GM13976 (cell line): ENCODE measurements around the gene SCUBE2.

ENCODE experiments used
- DNase-seq: peaks from one replicate; pipeline ENCODE4 v3.0.0; 2012; ENCODE audit warnings: low spot score
- in situ Hi-C: fragments of 300-500 bp; cut with MboI; formaldehyde crosslinking; loops from one replicate; pipeline ENCODE4 v1.12.0; 2022; ENCODE audit warnings: low sequenced_read_pairs, mixed read lengths, inconsistent platforms; ENCODE audit not compliant: unreplicated experiment
- TF ChIP-seq, protein P1 (sequence below): IDR thresholded peaks from 2 replicates; pipeline ENCODE4 v1.5.1; 2012; ENCODE audit warnings: borderline replicate concordance, mild to moderate bottlenecking; ENCODE audit not compliant: insufficient read depth; ENCODE audit errors: extremely low read depth, missing control alignments, control extremely low read depth

The SCUBE2 gene

DNA sequence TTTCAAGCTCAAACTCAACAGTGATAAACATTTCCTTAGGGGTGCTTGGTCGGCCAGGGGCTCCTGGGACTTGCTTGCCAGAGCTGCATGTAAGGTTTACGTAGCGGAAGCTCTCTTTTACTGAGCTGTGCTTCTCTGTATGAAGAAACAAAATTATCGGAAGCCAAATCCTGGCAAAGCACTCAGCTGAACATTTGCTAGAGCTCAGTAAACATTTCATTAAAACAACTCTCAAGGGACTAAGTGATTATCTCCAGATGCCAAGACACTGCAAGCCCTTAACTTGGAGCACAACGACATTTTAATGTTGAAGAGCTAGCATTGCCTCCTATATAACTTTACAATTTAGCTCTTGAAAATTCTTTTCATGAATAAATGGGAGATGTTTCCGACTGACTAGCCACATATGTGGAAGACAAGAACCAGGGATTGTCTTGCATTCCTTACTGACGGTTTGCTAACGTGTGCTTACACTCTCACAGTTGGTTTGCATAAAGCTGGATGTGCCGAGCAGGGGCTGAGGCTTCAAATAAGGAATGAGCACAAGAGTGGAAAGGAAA, 43.4 kb downstream of the SCUBE2 start:
- DNase-seq = no peak
- in situ Hi-C loops = no loop called here
- TF ChIP-seq, protein P1, sequence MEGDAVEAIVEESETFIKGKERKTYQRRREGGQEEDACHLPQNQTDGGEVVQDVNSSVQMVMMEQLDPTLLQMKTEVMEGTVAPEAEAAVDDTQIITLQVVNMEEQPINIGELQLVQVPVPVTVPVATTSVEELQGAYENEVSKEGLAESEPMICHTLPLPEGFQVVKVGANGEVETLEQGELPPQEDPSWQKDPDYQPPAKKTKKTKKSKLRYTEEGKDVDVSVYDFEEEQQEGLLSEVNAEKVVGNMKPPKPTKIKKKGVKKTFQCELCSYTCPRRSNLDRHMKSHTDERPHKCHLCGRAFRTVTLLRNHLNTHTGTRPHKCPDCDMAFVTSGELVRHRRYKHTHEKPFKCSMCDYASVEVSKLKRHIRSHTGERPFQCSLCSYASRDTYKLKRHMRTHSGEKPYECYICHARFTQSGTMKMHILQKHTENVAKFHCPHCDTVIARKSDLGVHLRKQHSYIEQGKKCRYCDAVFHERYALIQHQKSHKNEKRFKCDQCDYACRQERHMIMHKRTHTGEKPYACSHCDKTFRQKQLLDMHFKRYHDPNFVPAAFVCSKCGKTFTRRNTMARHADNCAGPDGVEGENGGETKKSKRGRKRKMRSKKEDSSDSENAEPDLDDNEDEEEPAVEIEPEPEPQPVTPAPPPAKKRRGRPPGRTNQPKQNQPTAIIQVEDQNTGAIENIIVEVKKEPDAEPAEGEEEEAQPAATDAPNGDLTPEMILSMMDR = no peak

DNA sequence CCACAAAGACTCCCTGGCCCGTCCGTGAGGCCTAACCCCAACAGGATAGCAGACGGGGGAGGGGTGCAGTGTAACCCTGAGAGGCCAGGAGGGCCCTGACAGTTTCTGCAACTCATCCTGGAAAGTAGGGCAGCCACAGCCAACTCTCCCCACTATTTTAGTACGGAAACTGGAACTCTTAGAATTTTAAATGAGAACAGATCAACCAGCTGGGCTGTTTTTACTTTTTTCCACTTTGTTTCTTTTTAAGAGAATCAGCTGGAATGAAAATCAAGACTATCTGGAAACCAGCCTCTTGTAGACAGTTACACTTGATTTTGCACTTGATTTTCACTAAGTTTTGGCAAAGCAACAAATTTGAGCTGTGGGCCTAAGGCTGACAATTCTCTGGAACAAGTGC, 44.9 kb downstream of the SCUBE2 start:
- DNase-seq = no peak
- in situ Hi-C loops = no loop called here
- TF ChIP-seq, protein P1 = no peak

DNA sequence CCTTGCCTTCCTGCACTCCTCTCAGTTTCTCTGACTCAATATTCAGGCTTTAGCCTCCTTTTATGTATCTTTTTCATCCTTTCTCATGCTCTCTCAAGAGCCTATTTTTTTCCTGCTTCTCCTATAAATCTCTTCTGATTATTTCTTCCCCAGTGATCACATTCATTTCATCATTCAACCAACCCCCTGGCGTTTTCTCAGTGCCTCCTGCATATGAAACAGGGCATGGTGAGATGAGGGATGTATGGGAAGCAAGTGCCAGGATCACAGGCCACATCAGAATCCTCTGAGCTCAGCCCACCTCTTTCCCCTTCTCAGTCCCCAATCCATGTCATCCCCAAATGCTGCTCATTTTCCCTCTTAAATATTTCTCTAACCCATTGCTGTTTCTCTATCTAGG, 48.9 kb downstream of the SCUBE2 start:
- no peak for DNase-seq
- in situ Hi-C loops = no loop called here
- TF ChIP-seq, protein P1 = no peak

DNA sequence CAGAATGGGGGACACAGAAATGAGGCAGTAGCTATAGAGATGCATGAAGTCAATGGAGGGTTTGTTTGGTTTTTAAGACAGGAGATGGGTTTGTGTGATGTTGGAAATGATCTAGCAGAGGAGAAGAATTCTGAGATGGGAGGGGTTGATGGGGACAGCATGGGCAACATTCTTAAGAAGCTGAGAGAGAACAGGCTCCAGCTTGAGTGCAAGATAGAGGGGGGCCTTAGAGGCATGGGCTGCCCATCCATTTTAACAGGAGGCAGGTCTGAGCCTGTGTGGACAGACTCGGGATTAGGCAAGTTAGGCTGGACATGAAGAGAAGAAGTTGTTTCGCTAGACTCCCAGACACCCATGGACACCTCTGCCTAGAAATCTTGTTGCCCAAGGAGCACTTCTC, 49.7 kb downstream of the SCUBE2 start:
- TF ChIP-seq, protein P1 = no peak
- in situ Hi-C loops = no loop called here
- DNase-seq = no peak

DNA sequence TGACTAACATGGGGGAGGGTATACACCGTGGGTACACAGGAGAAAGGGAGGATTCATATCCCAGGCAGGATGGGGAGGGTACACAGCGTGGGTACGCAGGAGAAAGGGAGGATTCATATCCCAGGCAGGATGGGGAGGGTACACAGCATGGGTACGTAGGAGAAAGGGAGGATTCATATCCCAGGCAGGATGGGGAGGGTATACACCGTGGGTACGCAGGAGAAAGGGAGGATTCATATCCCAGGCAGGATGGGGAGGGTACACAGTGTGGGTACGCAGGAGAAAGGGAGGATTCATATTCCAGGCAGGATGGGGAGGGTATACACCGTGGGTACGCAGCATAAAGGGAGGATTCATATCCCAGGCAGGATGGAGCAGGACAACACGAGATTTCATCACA, 51.0 kb downstream of the SCUBE2 start:
- TF ChIP-seq, protein P1 = no peak
- in situ Hi-C loops = no loop called here
- DNase-seq = no peak

DNA sequence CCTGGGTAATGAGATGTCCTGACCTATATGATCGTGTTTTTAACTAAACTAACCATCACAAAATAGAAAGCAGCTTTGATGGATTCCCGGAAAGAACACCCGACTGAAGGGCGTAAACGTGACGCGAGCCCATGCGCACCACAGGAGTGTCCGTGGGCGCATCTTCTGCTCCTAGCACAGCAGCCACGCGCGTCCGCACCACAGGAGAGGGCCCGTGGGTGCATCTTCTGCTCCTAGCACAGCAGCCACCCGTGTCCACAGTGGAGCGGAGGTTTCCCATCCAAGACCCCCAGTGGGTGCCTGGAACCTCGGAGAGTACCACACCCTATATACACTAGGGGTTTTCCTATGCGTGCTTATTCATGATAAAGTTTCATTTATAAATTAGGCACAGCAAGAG, 51.5 kb downstream of the SCUBE2 start:
- in situ Hi-C loops = no loop called here
- DNase-seq = no peak
- TF ChIP-seq, protein P1 = no peak
